Activated CD4-positive, CD25-positive, alpha-beta regulatory T cell treated with anti-CD3 and anti-CD28 coated beads, Interleukin-2, amount 50 U/mL, for 24 hours (primary cell): Measurements from ENCODE around the gene GLIS2.
"Not testable (repeated sequence)": the region's sequence is repeated elsewhere in the genome, so short reads cannot be mapped to it uniquely, and the experiment has no call there.

Experiments used
- ATAC-seq, 2 donors: fragments of 150-1000 bp; cut with Tn5 transposase; one replicate each; pipeline ENCODE4 v1.10.0; 2021; ENCODE audit warnings: mild to moderate bottlenecking in 1 of 2, moderate library complexity in 1 of 2

Gene GLIS2

DNA sequence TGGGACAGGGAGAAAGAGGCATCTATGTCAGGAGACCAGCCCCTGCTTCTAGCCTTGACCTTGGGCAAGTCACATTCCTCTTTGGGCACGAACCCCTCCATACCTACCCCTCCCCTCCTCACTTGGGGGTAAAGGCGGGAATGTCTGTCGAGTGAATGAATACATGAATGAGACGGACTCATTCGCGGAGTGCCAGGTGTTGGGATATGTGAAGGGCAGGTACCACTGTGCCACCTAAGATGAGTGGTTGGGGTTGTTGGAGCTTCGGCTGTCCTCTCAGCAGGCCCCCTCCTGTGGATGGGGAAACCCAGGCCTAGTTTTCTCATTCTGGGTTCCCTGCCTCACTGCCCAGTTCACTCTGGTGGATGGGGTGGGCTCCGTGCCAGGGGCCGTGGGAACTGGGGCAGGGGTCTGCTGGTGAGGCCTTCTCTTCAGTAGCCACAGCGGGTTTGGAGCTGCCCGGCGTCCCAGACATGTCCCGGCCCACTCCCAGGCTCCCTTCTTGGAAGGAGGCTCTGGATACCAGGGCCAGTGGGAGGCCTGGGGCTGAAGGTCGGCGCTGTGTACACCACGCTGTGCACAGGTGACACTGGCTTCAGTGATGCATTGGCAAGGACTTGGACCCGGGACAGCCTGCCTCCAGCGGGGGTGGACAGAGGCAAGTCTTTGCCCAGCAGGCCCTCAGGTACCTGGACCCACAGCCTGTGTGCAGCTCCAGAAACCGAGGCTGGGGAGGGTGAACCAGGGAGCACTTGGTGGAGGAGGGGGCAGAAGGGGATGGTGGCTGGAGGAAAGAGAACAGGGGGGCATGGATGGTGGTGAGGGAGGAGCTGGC is 5.6 kb downstream of the GLIS2 start:
- ATAC-seq = no peak

DNA sequence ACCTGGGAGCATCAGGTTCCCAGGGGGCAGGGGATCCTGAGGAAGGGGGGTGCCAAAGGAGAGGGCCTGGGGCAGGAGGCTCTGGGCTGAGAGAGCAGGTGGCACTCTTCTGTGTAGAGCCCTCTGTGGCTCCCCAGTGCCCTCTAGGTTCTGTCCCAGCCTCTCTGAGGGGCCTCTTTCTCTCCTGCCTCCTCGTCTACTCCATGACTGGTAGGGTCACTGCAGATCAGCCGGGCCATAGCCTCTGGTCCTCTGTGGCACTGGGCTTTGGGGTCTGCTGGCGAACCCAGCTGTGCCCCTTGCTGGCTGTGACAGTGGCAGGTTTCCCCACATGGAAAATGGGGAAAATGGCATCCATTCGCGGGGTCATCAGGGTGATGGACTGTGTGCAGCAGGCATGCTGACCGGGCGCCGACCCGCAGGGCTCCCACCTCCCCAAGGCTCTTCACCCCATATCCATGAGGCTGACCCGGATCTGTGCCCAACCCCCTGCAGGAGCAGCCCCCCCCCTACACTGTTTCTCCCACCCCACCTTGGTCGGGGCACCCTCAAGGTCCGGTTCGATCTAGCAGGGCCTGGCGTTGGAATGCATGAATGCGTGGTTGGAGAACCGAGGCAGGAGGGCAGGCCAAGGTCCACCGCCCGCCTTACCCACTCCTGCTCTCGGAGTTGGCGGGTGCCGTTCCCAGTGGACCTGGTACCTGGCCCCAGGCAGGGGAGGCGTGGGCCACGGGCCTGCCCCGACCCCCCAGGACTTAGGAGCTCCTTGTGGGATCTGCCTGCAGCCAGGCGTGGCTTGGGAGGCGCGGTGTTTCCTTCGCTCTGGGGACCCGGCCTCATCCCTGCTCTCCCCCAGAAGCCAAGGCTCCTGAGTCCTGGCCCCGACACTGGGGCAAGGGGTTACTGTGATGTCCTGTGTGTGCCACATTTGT is 6.5 kb downstream of the GLIS2 start:
- ATAC-seq = no peak

DNA sequence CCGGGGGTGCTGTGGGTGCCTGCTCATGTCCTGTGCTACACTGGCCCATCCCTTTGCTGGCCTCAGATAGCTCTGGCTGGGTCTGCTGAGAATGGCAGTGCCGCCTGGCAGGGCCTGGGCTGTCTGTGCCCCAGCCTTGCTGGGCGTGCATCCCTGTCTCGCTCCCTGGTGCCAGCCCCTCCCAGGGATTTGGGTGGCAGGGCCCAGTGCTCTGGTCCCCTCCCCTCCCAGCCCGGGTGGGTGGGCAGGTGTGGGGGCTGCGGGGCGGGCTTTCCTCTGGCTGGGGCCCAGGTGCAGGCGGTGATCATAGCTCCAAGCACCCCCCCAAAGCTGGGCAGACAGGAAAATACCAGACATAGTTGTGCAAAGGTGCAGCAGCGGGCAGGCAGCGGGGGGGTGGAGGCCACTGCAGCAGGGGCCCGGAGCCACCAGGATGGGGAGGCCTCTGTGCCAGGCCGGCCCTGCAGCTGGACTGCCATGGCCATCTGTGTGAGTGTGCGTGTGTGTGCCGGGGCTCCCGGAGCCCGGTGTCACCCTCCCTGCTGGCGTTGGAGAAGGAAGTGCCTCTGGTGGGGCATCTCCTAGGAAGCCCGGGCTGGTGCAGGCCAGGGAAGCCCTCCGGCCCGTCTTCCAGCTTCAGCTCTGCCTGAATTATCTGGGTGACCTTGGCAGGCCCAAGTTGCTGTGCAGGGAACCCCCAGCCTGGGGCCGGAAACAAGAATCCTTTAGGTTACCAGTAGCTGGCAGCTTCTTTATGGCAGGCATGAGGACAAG is 7.4 kb downstream of the GLIS2 start:
- ATAC-seq = no peak

DNA sequence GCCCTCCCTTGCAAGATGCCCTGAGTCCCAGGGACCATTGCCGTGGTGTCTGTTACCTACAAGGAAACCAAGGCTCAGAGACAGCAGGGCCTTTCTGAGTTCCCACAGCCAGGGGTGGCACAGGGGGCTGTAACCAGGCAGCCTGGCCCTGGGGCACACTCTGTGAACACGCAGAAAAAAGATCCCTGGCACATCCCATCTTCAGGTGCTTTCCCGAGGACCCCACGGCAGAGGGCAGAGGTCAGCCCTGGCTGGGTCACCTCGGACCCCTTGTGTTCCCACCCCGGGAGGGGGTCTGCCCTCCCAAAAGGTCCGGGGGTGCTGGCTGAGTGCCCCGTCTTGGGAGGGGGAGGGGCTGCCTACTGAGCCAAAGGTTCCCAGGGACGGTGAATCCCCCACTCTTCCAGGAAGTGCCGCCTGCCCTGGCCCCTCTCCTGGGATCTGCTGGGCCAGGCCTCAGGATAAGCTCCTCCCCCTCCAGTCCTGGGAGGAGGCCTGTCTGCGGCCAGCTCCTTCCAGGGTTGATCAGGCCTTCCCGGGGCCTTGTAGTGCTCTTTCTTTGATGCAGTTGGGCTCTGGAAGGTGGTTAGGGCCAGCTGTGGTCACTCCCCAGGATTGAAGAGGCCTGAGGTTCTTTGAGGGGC is 8.1 kb downstream of the GLIS2 start:
- no peak for ATAC-seq

DNA sequence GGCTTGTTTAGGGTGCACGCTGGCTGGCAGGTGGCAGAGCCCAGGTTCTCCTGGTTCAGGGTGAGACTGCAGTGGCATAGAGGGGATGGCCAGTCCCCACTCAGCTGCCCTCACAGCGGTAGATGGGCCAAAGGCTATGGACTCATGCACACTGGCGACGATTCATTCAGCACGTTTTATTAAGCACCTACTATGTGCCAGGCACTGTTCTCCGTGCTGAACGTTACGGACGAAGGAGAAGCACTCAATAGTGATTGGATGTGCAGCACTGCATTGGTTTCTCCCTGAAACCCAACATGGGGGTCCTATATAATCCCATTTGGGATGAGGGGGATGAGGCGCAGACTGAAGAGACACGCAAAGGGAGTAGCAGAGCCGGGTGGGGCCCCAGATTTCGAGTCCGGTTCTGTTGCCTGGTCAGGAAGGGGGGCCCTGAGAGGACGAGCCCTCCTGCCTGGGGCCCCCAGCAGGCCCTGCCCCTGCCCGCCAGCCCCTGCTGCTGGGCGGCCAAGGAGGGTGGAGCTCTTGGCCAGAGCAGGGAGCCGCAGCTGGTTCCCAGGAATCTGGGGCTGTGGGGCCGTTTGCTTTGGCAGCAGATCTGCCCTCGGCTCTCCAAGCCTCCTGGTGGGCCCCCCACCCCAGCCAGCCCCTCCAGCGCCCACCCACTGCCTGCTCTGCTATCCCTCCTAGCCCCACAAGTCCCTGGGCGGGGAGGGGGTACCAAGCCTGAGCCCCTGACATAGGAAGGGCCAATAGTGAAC is 8.8 kb downstream of the GLIS2 start:
- ATAC-seq = no peak

DNA sequence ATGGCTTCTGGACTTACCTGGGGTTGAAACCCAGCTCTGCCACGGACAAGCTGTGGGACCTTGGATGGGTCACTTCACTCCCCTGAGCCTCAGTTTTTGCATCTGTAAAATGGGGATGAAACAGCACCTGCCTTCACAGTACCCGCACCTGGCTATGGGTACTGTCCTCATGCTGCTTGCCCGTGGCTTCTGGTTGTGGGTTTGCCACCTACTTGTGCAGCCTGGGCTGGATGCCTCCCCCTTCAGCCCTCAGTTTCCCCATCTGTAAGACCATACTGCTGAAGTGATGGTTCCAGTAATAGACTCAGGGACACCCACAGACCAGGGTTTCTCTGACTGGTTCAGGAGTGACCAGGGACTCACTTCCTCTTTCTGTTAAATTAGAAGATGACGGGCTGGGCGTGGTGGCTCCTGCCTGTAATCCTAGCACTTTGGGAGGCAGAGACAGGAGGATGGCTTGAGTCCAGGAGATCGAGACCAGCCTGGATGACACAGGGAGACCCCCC is 9.4 kb downstream of the GLIS2 start:
- ATAC-seq = no peak

DNA sequence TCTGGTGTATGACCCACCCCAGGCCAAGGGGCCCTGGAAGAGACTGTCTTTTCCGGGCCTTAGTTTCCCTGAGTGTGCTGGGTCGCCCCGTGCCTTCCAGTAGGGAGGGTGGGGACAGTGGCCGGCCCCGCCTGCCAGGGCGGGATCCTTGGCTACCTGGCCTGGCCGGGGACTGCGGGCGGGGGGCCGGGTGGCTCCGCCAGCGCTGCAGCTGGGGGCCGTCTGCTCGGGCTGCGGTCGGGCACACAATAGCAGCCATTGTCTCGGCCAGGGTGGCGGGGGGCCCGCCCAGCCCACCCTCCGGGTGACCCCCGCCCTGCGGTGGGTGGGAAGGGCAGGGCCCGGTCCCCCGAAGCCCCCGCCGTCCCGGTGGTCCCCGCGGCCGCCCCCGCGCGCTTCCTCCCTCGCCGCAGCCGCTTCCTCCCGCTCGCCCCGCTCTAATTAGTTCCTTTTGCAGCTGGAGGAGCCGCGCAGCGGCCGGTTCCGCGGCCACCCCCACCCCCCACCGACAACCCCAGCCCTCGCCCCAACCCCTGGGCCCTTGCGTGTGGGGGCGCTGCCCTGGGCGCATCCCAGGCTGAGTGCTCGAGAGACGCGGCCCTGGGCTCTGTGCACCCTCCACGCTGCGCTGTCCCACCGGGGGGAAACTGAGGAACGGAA is 11.6 kb downstream of the GLIS2 start:
- ATAC-seq = peak; percentile 7 to 22

DNA sequence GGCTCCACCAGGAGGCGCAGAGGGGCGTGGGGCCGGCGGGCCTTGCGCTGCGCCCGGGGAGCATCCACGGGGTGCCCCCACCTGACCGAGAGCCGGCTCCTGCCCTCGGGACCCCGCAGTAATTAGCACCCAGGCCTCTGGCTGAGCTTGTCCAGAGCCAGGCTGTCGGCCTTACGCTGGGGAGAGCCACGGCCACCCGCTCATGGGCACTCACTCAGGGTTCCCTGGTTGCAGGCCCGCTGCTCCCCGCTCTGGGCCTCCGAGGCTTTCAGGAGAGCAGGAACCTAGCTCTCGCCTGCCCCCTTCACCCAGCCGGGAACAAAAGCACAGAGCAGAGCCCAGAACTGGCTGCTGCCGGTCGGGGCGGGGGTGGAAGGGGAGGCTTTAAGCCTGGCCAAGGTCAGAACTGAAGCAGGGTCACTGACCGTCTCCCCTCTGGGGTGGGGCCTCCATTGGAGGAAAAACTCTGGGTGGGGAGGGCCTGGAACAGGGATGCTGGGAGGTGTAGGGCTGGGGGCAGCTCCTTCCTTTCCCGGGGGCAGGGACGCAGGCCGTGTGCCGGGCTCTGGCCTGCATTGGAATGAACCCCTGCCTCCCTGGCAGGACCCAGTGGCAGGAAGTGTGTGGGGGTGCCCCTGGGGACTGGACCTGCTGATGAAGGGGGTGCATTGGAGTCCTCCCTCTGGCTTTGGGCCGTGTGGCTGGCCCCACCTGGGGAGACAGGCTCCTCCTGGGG is 12.3 kb downstream of the GLIS2 start:
- peak; percentile 69 to 70 for ATAC-seq

DNA sequence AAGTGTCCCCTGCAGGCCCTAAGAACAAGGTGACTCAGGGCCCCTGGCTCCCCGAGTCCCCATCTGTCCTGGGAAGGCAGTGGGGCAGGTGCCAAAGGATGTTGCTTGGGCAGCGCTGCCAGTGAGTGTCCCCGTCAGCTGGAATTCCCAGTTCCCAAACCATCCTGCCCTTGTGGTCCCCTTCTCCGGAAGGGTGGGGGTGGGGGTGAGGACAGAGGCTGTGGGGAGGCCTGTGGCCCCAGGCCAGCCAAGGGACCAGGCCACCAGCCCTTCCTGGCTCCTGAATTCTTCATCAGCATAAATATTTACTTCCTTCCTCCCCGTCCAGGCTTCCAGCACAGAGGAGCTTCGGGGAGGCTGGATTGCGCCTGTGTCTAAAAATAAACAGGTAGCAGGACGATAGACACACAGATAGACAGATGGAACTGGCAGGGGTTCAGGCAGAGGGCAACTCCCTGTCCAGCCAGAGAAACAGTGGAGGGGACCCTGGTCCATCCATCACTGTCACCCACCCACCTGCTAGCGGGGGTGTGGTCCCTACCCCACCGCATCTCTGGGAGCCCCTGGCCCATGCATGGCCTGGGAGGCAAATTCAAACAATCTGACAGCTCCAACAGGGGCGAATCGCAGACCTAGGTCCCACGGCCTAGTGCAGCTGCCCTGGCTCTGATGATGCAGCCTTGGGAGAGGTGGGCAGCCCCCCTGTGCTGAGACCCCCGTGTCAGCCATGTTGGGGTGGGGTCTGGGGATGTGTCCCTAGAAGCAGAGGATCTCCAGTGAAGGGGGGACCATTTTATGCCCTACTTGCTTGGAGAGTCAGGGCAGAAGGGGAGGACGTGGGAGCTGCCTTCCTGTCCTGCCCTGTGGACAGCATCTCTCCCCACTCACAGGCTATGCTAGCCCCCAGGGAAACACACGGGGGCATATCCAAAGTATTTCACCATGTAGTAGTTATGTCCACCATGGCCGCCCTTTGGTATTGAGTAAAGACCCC is 13.2 kb downstream of the GLIS2 start:
- no peak for ATAC-seq

DNA sequence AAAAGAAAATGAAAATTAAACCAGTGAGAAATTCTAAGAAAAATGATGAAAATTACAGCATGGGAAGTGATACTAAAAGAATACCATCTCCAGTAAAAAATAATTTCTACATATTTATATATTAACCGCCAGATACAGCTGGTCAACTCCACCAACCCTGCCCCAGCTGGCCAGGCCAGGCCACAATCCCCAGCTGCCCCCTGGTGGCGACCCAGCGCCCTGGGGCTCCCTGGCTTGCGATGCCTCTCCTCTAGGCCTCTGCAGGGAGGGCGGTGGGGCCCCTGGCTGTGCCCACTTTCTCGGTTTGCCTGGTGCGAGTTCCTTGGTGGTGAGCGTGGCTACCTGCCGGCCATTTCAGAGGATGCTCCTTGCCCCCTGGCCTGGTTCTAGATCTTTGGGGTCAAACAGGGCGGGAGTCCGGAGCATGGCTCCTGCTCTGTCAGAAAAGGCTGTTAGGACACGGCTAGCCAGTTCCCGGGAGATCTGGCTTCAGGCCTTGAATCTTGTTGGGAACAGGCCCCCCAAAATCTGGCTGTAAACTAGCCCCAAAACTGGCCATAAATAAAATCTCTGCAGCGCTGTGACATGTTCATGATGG is 14.5 kb downstream of the GLIS2 start:
- peak; percentile 71 to 75 for ATAC-seq

DNA sequence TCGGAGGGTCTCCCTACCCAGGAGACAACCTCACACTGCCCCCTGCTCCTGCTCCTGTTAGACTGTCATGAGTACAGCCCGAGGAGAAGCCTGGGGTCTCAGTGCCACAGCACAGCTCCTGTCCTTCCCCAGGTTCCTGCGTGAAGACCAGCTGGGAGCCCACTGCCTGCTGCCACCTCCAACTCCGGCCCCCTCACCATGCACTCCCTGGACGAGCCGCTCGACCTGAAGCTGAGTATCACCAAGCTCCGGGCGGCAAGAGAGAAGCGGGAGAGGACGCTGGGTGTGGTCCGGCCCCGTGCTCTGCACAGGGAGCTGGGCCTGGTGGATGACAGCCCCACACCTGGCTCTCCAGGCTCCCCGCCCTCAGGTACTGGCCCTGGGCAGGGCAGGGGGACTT is 16.2 kb downstream of the GLIS2 start:
- ATAC-seq = no peak

DNA sequence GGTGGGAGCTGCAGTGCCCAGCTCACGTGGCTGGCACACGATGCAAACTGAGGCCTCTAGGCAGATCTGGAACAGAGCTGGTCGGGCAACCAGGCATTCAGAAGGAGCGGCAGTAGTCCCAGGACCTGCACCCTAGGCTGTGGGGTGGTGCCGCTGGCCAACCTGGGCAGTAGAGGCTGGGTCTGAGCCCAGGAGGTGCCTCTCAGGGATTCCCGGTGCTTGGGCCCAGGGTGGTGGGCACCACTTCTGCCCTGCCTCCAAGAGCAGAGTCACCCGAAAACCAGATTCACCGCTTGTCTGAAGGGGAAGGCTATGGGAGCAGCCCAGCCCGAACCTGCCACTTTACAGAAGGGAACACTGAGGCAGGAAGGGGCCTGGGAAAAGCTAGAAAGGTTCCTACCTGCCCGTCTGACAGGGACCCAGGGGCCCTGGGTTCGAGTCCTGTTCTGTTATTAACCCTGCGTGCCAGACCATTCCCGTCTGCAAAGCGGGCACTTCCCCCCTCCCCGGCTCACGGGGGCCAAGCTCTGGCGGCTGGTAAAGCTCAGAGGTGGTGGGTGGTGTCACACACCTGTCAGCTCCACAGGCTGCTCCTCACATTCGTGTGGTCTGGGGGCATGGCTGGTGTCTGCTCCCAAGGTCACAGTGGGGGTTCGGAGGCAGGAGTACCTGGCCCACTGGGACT is 16.9 kb downstream of the GLIS2 start:
- ATAC-seq = no peak

DNA sequence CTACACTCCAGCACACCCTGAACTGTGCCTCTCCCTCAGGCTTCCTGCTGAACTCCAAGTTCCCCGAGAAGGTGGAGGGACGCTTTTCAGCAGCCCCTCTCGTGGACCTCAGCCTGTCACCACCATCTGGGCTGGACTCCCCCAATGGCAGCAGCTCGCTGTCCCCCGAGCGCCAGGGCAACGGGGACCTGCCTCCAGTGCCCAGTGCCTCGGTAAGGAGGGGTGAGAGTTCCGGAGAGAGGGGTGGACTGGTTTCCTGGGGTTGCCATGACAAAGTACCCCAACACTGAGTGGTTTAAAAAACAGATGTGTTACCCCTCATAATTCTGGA is 17.4 kb downstream of the GLIS2 start:
- ATAC-seq = no peak

DNA sequence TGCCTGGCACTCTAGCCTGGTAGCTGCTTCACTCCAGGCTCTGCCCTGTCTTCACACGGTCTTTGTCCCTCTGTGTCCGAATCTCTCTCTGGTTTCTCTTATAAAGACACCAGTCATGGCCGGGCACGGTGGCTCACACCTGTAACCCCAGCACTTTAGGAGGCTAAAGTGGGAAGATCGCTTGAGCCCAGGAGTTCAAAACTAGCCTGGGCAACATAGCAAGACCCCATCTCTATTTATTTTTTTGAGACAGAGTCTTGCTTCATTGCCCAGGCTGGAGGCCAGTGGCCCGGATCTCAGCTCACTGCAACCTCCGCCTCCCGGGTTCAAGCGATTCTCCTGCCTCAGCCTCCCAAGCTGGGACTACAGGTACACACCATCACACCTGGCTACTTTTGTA is 17.8 kb downstream of the GLIS2 start:
- not testable (repeated sequence) for ATAC-seq

DNA sequence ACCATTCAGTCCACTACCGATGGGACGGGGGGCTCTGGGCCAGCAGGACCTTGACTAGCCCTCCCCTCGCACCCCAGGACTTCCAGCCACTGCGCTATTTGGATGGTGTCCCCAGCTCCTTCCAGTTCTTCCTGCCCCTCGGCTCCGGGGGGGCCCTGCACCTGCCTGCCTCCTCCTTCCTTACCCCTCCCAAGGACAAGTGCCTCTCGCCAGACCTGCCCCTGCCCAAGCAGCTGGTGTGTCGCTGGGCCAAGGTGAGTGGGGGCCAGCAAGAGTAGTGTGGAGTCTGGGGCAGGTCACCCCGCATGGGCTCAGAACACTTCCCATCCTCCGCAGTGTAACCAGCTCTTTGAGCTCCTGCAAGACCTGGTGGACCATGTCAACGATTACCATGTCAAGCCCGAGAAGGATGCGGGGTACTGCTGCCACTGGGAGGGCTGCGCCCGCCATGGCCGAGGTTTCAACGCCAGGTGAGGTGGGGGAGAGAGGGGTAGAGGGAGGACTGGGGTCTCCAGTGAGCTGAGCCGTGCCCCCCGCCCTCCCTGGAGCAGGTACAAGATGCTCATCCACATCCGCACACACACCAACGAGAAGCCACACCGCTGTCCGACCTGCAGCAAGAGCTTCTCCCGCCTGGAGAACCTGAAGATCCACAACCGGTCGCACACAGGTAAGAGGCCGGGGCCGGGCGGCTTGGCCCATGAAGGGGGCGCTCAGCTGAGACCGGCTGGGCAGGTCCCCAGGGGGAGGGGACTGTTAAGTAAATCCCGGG is 19.0 kb downstream of the GLIS2 start:
- no peak for ATAC-seq

DNA sequence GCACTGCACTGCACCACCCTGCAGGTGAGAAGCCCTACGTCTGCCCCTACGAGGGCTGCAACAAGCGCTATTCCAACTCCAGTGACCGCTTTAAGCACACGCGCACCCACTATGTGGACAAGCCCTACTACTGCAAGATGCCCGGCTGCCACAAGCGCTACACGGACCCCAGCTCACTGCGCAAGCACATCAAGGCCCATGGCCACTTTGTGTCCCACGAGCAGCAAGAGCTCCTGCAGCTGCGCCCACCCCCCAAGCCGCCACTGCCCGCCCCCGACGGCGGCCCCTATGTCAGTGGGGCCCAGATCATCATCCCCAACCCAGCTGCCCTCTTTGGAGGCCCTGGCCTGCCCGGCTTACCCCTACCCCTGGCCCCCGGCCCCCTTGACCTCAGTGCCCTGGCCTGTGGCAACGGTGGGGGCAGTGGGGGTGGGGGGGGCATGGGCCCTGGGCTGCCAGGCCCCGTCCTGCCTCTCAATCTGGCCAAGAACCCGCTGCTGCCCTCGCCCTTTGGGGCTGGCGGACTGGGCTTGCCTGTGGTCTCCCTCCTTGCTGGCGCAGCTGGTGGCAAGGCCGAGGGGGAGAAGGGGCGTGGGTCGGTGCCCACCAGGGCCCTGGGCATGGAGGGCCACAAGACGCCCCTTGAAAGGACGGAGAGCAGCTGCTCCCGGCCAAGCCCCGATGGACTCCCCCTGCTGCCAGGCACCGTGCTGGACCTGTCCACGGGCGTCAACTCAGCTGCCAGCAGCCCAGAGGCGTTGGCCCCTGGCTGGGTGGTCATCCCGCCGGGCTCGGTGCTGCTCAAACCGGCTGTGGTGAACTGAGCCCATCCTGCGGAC is 21.1 kb downstream of the GLIS2 start:
- no peak for ATAC-seq
